Measurements from ENCODE around the gene CALM3.

CALM3 gene

DNA sequence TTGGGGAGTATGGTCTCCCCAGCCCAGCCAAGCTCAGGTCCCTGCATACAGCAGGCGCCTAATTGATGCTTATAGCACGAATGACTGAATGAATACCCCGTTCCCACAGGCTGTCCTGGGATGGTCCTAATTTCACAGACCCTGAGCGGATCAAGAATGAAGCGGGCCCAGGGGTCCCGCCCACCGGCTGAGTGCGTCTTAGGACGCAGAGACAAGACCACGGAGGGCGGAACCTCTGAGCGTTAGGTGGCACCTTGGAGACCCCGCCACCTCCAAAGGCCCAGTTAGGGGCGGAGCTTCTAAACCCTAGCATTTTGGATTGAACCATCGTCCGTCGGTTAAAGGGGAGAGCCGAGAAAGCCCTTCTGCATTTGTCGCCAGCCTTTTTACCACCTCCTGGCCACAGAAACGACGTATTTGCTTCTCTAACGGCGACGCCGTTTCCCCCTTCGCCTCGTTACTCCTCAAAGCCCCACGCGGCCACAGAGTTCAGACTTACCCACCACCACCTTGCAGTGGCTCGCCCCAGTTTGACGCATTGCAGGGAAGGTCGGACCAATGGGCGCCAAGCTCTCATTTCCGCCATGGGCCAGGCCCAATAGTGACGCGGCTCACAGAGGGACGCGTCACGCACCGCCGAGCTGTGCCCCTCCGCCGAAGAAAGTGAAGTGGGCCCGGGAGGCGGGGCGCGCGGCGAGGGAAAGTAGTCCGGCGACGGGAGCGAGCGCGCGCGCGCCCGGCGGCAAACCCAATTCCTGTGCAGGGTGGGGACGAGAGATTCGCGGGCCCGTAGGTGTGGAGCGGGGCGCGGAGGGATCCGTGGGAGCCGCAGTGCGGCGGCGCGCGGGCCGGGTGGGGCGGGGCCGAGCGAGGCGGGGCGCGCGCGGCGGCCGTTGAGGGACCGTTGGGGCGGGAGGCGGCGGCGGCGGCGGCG, 479 bp upstream of the CALM3 start:
- DNase-seq: no peak

DNA sequence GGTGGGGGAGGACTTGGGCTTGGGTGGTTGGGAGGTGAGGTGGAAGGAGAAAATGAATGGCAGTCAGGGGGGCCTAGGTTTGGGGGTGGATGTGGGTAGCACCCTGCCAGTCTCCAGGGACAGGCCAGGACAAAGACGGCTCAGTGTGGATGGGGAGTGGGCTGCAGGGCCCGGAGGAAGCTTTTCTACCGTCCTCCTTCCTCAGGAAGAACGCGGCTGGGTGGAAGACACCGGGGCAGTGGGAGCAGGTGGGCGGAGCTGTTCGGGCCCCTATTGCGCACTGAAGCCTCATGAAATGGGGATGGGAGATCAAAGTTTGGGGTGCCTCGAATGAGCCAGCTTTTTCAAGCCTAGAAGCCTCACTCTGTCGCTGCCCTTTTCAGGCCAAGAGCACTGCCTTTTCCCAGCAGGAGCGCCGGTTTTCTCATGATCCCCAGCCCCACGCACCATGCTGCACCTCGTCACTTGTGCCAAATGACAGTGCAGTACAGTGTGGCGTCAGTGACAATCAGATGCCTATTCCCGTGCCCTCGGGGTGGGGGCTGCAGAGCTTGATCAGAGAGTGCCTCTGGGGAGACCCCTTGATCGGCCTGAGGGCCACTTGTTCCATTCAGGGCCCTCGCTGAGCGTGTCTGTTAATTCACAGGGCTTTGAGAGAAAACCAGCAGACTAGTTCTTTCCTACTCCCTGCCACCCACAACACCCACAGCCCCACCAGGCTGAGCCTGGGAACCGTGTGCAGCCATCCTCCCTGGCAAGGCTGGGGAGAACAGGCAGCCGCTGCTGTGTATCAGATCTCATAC, 1.5 kb downstream of the CALM3 start:
- no peak for DNase-seq

GRCh38 chr19:46603195-46603637, 2.1 kb downstream of the CALM3 start:
- no peak for DNase-seq

DNA sequence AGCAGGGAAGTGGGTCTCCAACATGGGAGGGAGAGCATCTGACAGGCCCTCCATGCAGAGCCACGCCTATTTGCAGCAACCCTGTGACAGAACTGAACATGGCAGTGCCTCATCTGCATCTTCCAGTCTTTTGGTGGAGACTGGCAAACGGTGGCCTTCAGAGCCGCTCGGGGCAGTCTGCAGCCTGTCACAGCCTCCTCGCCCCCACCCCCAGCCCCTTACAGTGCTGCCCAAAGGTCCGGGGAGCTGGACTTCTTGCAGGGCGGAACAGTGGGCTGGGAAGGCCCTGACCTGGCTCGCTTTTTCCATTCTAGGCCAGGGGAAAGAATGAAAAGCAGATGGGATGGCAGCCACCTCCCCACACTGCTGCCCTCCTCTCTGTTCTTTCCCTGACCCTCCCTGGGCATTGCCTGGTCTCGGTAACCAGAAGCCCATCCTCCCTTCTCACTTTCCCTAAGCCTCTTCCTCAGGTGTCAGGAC, 2.7 kb downstream of the CALM3 start:
- no peak for DNase-seq

DNA sequence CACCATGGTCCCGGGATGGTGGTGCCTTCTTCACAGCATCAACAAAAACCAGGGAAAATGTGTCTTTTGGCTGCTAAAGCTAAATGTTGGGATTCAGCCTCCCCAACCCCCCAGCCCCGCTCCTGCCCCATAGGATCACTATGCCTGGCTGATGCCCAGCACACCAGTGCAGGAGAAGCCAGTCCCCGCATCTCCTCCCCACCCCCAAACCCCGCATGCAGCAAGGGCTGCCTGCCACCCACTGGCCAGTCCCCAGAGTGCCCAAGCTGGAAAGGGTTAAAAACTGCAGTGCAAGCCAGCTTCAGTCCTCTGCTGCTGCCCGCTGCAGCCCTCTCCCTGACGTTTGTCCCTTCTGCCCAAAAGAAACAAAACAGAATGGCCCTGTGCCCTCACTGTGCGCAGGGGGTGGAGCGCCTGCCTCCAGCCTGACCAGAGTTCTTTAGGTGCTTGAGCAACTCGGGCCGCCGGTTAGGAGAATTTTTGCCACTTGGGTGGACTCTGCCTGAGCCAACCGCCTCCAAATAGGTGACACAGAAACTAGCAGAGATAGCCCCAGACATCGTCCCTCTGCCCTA, 3.7 kb downstream of the CALM3 start:
- no peak for DNase-seq

DNA sequence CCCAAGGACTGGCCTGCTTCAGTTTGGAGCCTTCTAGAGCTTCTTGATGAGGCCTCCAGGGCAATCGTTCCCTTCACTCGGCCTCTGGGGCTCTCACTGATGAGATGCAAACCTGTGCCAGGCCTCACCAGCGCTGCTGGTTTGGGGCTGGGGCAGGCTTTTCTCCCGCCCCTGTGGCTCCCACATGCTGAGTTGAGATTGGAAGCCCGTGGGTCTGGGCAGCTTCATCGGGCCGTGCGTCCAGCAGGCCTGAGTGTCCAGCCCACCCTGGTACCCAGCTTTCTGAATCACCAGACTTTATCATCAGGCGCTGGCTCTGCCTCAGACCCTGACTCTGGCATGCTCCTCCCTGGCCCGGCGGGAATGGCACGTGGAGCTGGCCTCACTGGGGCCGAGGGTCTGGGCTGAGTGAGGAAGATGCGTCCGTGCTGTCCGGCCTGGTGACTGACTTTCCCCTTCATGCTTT, 4.3 kb downstream of the CALM3 start:
- no peak for DNase-seq

GRCh38 chr19:46606019-46606418, 4.9 kb downstream of the CALM3 start:
- no peak for DNase-seq

- DNase-seq: no peak
Observed at GRCh38 chr19:46606681-46607447, 5.7 kb downstream of the CALM3 start.

- DNase-seq: no peak
Observed at GRCh38 chr19:46607448-46607841, 6.3 kb downstream of the CALM3 start.

- DNase-seq: no peak
Observed at GRCh38 chr19:46608178-46608577, 7.0 kb downstream of the CALM3 start.

DNA sequence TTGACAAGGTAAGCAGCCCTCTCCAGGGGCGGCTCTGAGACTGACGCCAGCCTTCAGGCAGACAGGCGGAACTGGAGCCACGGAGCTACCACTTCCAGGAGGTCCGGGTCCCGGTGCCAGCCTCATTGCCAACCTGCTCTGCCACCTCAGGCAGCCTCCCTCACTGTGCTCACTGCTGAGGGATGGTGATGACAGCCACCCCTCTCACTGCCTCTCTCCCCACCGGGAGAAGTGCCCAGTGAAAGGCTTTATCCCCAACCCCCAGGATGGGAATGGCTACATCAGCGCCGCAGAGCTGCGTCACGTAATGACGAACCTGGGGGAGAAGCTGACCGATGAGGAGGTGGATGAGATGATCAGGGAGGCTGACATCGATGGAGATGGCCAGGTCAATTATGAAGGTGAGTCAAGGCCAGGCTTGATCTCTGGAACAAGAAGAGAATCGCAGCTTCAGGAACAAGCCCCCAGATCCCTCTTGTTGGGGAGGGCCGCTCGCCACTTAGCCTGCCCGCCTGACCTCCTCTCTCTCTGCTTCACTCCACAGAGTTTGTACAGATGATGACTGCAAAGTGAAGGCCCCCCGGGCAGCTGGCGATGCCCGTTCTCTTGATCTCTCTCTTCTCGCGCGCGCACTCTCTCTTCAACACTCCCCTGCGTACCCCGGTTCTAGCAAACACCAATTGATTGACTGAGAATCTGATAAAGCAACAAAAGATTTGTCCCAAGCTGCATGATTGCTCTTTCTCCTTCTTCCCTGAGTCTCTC, 7.6 kb downstream of the CALM3 start:
- no peak for DNase-seq

- DNase-seq: no peak
Observed at GRCh38 chr19:46609511-46610412, 8.6 kb downstream of the CALM3 start.

GRCh38 chr19:46610413-46610775, 9.3 kb downstream of the CALM3 start:
- no peak for DNase-seq

DNA sequence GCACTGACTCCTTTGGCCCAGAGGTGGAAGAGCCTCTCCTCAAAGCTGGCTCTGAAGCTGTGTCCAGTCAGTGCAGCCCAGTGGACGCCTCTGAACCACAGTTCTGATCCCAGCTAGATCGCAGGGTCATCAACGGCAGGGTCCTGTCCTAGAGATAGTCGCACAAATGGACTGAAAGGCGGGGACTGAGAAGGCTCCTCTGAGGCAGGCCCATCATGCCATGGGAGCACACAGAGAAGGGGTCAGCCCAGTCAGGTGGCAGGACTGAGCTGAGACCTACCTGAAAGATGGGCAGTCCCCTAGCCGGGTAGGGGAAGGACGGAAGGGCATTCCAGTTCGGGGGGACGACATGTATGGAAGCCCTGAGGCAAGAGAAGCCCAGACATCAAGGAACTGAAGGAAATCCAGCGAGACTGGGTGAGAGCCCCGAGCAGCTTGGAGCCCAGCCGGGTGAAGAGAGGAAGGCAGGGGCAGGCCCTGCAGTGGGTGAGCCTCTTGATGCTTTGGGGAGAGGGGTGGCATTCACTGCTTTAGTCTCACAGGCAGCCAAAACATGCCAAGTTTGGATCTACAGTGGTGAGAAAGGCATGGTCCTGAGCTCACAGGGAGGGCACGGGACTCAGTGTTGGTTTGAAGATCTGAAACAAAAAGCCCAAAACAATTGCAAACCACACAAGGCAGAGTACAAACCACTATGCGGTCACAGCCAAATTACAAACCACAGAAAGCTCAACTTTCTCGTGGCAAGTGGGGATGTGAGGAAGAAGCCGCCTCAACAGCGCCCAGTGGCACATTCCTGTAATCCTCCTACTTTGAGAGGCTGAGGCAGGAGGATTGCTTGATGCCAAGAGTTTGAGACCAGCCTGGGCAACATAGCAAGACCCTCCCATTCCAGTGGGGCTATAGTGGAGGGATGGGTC, 10.0 kb downstream of the CALM3 start:
- no peak for DNase-seq

- no peak for DNase-seq
Observed at GRCh38 chr19:46611776-46612175, 10.6 kb downstream of the CALM3 start.

- no peak for DNase-seq
Observed at GRCh38 chr19:46613525-46613924, 12.4 kb downstream of the CALM3 start.

- DNase-seq: no peak
Observed at GRCh38 chr19:46614114-46614722, 13.1 kb downstream of the CALM3 start.

DNA sequence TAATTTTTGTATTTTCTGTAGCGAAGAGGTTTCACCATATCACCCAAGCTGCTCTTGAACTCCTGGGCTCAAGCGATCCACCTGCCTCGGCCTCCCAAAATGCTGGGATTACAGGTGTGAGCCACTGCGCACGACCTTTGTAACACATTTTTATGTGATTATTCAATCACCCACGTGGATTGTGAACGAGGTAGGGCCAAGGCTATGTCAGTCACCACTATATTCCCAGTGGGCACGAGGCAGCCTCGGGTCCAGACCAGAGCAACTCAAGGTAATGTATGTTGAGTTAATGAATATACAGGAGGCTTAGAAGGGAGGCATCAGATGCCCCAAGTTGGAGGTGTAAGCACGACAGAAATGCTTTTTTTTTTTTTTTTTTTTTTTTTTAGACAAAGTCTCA, 14.8 kb downstream of the CALM3 start:
- DNase-seq: no peak

Measured in SIG-M5 (cell line).